ENCODE data around the gene TCN1.
A peak's percentile ranks its signal among the peaks of the same experiment; 100 is the strongest.

TCN1 gene

DNA sequence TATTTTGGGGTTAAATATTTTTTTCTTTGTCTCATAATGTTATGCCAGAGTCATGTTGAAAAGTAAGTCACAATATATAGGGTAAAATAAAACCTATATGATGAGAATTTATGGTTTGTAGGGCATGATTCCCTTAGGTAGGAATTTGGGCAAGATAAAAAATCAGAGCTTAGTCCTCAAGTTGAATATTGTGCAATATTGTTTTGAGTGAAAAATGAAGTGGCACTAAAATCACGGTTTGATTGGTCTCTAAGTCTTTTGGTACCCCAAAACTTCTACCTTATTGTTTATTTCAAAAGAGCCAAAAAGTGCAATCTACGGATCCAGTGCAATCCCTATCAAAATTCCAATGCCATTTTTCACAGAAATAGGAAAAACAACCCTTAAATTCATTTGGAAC lies 54.1 kb downstream of the TCN1 start:
- DNase-seq (ENCODE audit: low read depth), result no peak
- no peak overlapping the region for H3K4me3 ChIP-seq (ENCODE audit: low read depth, low read length)

DNA sequence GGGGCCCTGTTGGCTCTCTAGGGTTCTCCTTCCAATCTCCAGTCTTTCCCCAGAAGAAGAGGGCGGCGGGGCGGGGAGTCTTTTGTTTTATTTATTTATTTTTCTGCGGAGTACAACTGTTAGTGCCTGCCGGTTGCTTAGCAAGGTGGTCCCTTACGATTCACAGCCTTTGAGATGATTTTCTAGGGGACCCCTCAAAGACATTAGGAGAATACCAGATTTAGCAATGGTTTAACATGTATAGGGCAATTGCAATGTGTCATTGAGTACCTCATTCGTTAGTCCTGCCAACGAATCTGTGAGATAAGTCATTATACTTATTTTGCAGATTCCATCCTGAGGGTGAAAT lies 55.4 kb downstream of the TCN1 start:
- DNase-seq (ENCODE audit: low read depth), result no peak
- peak overlapping the region; percentile 99 for H3K4me3 ChIP-seq (ENCODE audit: low read depth, low read length)

DNA sequence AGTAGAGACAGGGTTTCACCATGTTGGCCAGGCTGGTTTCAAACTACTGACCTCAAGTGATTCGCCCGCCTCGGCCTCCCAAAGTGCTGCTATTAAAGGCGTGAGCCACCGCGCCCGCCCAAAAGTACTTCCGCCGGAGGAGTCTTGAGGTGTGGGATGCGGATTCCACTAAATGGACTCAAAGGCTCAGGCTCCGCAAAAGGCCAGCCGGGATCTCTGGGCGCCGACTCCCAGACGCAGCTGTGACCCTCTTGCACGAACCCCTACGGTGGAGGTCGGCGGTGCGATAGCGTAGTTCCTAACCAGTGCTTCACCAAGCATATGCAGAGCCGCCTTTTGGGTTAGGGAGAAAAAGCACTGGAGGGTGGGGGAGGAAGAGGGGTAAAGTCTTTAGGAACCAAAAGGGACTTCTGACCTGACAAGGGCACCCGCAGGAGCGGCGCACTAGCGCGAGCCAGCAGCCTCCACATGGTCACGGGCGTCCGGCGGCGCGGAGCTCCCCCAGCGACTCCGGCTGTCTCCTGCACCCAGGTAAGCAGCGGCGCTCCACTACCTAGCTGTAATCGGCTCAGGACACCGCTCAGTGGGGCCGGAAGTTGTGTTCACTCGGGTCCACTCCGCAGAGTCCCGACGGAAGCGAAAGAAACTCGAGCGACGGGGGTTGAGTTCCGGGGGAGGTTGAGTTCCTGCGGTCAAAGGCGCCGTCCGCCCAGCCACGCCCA lies 55.9 kb downstream of the TCN1 start, which contains the start of gene MRPL16:
MRPL16 (minus strand) TSS at position 590 of the 722 bp plus-strand sequence; CDS start at position 470, 120 bp downstream.
- peak; percentile 53 for DNase-seq (ENCODE audit: low read depth)
- peak within 1 kb of the TSS; percentile 99 for H3K4me3 ChIP-seq (ENCODE audit: low read depth, low read length)

DNA sequence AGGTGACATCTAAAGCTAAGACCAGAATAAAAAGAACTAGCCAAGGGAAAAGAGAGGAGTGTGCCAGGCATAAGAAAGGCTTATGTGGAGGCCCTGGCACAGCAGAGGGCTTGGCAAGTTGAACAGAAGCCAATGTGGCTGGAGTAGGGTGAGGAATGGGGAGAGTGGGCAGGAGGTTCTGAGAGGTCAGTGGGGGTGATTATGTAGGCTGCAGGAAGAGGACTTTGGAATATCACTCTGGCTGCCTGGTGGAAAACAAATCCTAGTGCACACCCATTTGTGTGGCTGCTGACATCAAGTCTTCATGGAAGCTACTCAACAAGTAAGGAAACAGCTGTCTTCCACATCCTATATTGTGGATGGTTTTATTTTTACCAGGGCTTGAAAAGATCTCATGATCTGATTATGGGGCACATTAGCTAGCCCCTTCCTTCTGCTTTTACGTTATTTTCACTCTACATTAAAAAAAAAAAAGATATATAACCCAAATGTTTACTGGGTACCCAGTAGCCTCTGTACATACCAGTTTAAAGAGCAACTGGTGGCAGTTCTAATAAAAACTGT lies 59.2 kb downstream of the TCN1 start:
- DNase-seq (ENCODE audit: low read depth), result no peak
- no peak overlapping the region for H3K4me3 ChIP-seq (ENCODE audit: low read depth, low read length)

DNA sequence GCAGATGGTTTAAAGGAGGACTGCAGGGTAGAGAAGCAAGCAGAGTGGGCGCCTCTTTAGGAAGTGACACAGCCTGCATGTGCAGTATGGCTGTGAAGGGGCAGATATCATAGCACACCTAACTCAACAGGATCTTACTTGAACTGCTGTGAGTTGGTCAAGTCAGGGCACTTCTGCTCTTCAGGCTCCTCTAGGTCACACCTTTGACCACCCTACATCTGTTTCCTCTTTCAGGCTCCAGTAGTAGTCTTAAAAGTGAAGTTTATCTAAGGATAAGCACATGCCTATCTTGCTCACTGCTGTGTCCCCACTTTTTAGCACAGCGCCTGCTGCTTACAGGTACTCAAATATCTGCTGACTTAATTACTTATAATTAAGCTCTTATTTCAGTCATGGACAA lies 62.2 kb downstream of the TCN1 start:
- H3K4me3 ChIP-seq (ENCODE audit: low read depth, low read length), result no peak overlapping the region
- no peak for DNase-seq (ENCODE audit: low read depth)
